Mammary epithelial cell (primary cell): ENCODE results near the gene NBEAL2.

Source experiments
- CTCF ChIP-seq, 2 donors: IDR thresholded peaks in 1 of 2; conservative IDR thresholded peaks in 1 of 2; 2 replicates each; pipeline ENCODE4 v1.5.1; 2011 to 2012; ENCODE audit warnings: inconsistent platforms in 2 of 2, low read length in 2 of 2, mild to moderate bottlenecking in 2 of 2, control low read depth in 1 of 2, low read depth in 1 of 2; ENCODE audit not compliant: insufficient read depth in 1 of 2; ENCODE audit errors: extremely low read depth in 1 of 2
- EZH2 ChIP-seq: IDR thresholded peaks from 2 replicates; pipeline ENCODE4 v1.6.1; 2012; ENCODE audit warnings: low read length, inconsistent platforms, borderline replicate concordance

GRCh38 chr3:46998852-46999515 is 19.5 kb downstream of the NBEAL2 start:
- no peak for TF ChIP-seq CTCF (conservative IDR thresholded peaks at IDR 0.05 in 1 of 2, IDR thresholded peaks at IDR 0.05 in 1 of 2; ENCODE audit: extremely low read depth in 1 of 2, insufficient read depth in 1 of 2, low read depth in 1 of 2, low read length in 2 of 2)
- TF ChIP-seq EZH2 = no peak
